ENCODE data around the gene LRRC37B.

DNA sequence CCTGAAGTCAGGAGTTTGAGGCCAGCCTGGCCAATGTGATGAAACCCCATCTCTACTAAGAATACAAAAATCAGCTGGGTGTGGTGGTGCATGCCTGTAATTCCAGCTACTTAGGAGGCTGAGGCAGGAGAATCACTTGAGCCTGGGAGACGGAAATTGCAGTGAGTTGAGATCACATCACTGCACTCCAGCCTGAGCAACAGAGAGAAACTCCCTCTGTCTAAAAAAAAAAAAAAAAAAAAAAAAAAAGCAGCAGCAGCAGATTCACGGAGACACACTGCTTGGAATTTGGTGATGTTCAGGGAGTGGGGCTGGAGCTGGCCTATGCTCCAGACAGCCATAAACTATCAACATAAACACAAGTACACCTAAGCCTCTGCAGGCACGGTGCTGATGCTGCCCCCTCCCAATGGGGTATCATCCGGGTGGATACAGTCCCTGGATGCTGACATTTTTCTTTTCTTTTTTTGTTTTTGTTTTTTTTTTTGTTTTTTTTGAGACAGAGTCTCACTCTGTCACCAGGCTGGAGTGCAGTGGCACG lies 95.5 kb downstream of the LRRC37B start:
- TF ChIP-seq, protein P1, sequence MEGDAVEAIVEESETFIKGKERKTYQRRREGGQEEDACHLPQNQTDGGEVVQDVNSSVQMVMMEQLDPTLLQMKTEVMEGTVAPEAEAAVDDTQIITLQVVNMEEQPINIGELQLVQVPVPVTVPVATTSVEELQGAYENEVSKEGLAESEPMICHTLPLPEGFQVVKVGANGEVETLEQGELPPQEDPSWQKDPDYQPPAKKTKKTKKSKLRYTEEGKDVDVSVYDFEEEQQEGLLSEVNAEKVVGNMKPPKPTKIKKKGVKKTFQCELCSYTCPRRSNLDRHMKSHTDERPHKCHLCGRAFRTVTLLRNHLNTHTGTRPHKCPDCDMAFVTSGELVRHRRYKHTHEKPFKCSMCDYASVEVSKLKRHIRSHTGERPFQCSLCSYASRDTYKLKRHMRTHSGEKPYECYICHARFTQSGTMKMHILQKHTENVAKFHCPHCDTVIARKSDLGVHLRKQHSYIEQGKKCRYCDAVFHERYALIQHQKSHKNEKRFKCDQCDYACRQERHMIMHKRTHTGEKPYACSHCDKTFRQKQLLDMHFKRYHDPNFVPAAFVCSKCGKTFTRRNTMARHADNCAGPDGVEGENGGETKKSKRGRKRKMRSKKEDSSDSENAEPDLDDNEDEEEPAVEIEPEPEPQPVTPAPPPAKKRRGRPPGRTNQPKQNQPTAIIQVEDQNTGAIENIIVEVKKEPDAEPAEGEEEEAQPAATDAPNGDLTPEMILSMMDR (IDR thresholded peaks at IDR 0.05) = no peak
- TF ChIP-seq EP300 (IDR thresholded peaks at IDR 0.05) (no peak), POLR2A (IDR thresholded peaks at IDR 0.05) (no peak)
